PFSK-1 (cell line): ENCODE results near the gene VARS2.

Experiments
- POLR2AphosphoS5 ChIP-seq: IDR thresholded peaks from 2 replicates; pipeline ENCODE4 v1.6.1; 2012; ENCODE audit warnings: low read depth, mild to moderate bottlenecking, control low read depth, low read length, moderate library complexity
- TAF1 ChIP-seq: IDR thresholded peaks from 2 replicates; pipeline ENCODE4 v1.6.1; 2012; ENCODE audit warnings: low read length, control low read depth, borderline replicate concordance; ENCODE audit not compliant: insufficient read depth
- TF ChIP-seq, protein P1 (sequence below), 2 experiments: IDR thresholded peaks; 2 replicates each; pipeline versions ENCODE4 v1.6.1 to v1.8.0; 2011 to 2012; ENCODE audit warnings: low read depth in 2 of 2, low read length in 2 of 2, control low read depth in 1 of 2, inconsistent platforms in 1 of 2, mild to moderate bottlenecking in 1 of 2, moderate library complexity in 1 of 2; ENCODE audit not compliant: insufficient read depth in 1 of 2

DNA sequence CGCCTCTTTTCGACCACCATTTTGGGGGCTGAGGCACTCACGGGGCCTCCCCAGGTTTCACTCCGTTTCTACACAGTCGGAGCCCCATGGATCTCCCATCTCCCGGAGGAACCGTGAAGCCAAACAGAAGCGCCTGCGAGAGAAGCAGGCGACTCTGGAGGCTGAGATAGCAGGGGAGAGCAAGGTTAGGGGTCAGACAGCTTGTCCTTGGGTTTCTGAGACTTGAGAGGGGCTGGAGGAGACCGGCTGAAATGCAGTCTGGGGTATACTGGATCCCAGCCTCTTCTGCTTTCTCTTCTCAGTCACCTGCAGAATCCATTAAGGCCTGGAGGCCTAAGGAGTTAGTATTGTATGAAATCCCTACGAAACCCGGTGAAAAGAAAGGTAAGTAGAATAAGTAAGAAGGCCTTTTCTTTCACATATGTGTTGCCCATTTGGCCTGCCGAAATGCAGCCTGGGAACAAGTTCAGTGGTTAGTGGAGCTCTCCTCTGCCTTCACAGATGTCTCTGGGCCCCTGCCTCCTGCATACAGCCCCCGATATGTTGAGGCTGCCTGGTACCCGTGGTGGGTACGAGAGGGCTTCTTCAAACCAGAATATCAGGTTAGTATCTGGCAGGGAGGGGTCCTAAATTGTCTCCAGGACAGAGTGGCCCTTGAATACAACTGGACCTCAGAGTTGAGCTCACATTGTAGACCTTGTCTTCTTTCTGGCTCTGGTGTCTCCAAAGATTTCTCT, 984 bp downstream of the VARS2 start:
- TF ChIP-seq POLR2AphosphoS5: no peak
- TF ChIP-seq TAF1: no peak
- TF ChIP-seq, protein P1, sequence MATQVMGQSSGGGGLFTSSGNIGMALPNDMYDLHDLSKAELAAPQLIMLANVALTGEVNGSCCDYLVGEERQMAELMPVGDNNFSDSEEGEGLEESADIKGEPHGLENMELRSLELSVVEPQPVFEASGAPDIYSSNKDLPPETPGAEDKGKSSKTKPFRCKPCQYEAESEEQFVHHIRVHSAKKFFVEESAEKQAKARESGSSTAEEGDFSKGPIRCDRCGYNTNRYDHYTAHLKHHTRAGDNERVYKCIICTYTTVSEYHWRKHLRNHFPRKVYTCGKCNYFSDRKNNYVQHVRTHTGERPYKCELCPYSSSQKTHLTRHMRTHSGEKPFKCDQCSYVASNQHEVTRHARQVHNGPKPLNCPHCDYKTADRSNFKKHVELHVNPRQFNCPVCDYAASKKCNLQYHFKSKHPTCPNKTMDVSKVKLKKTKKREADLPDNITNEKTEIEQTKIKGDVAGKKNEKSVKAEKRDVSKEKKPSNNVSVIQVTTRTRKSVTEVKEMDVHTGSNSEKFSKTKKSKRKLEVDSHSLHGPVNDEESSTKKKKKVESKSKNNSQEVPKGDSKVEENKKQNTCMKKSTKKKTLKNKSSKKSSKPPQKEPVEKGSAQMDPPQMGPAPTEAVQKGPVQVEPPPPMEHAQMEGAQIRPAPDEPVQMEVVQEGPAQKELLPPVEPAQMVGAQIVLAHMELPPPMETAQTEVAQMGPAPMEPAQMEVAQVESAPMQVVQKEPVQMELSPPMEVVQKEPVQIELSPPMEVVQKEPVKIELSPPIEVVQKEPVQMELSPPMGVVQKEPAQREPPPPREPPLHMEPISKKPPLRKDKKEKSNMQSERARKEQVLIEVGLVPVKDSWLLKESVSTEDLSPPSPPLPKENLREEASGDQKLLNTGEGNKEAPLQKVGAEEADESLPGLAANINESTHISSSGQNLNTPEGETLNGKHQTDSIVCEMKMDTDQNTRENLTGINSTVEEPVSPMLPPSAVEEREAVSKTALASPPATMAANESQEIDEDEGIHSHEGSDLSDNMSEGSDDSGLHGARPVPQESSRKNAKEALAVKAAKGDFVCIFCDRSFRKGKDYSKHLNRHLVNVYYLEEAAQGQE (IDR thresholded peaks at IDR 0.05; ENCODE audit: insufficient read depth in 1 of 2, low read depth in 2 of 2, low read length in 2 of 2): no peak
